Islet precursor cell (in vitro differentiated cells): ENCODE measurements around the gene GID8.
A peak's percentile ranks its signal among the peaks of the same experiment; 100 is the strongest.

Experiments
- DNase-seq: peaks from one replicate; pipeline ENCODE4 v3.0.0-alpha.2; 2018

GID8 gene

DNA sequence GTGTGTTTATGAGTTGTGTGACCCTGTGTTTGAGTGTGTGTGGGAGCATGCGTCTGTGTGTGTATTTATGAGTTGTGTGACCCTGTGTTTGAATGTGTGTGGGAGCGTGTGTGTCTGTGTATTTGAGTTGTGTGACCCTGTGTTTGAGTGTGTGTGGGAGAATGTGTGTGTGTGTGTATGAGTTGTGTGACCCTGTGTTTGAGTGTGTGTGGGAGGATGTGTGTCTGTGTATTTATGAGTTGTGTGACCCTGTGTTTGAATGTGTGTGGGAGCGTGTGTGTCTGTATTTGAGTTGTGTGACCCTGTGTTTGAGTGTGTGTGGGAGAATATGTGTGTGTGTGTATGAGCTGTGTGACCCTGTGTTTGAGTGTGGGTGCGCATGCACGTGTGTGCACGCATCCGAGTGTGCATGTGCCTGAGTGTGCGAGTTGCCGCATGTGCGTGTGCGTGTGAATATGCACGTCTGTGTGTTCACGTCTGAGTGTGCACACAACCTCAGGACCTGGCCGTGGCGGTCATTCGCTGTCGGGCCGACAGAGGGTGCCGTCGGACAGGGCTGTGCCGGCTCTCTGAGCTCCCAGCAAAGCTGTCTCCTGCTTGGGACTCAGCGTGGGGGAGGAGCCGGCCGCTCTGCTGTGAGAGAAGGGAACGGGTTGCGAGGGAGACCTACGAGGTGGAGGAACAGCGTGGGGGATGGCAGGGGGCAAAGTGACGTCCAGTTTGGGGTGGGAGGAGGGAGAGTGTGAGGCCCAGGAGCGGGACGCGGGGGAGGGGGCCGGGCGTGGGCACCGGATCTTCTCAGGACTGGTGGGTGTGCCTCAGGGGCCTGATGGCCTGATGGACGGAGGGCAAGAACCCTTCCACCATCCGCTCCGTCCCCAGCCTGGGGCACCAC, 34.2 kb downstream of the GID8 start:
- peak; percentile 95 for DNase-seq

GRCh38 chr20:62972845-62973745, 35.1 kb downstream of the GID8 start:
- DNase-seq, result no peak

GRCh38 chr20:62975251-62975760, 37.4 kb downstream of the GID8 start:
- DNase-seq, result no peak

DNA sequence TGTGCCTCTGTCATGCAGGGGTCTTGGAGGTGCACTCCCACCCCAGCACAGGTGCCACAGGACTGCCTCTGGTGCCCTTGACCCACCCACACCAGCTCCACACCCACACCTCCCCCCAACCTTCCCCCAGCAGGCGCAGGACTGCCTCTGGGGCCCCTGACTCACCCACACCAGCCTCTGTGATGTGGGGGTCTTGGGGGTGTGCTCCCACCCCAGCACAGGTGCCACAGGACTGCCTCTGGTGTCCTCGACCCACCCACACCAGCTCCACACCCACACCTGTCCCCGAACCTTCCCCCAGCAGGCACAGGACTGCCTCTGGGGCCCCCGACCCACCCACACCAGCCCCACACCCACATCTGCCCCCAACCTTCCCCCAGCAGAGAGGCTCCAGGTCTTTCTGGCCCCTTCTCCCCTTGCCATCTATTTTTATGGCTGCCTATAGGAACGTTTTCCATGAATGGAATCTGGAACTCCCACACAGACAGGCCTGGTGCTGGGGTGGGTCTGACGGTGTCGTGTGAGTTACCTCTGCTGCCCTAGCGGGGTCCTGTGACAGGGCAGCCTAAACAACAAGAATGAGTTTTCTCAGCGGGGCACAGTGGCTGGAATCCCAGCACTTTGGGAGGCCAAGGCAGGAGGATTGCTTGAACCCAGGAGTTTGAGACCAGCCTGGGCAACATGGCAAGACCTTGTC, 38.0 kb downstream of the GID8 start:
- DNase-seq, result no peak

DNA sequence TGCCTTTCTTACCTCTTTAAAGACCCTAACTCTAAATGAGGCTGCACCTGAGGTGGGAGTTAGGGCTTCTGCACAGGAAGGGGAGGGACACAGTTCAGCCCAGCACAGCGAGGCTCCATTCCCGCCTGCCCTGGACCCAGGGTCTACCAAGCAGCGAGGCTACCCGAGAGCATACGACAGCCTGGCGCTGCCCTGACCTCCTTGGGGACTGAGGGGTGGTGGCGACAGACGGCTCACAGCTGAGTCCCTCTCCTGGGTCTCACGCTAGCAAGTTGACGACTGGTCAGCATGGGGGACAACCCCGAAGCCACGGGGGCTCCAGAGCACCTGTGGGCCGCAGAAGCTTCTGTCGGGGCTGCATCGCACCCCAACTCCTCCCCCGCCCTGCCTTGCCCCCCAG, 38.9 kb downstream of the GID8 start:
- no peak for DNase-seq

GRCh38 chr20:62977613-62978560, 39.9 kb downstream of the GID8 start:
- DNase-seq, result no peak

GRCh38 chr20:62978561-62978943, 40.6 kb downstream of the GID8 start:
- DNase-seq, result no peak

DNA sequence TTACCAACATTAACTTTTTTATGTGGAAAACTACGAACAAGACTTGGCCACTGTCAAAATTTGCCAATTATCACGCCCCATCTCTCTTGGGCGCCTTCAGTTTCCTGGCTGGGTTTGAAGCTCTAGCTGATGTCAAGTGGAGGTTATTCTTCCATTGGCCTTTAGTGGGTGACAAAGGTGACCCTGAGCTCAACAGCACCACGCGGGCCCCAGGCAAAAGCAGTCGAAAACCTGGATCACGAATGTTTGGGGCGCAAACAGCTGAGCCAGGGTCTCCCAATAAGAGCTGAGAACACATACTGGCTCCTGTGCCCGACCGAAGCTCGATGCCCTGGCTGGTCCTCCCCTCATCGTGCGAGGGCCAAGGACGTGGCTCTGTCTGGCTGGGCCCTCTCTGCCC, 41.4 kb downstream of the GID8 start:
- no peak for DNase-seq

DNA sequence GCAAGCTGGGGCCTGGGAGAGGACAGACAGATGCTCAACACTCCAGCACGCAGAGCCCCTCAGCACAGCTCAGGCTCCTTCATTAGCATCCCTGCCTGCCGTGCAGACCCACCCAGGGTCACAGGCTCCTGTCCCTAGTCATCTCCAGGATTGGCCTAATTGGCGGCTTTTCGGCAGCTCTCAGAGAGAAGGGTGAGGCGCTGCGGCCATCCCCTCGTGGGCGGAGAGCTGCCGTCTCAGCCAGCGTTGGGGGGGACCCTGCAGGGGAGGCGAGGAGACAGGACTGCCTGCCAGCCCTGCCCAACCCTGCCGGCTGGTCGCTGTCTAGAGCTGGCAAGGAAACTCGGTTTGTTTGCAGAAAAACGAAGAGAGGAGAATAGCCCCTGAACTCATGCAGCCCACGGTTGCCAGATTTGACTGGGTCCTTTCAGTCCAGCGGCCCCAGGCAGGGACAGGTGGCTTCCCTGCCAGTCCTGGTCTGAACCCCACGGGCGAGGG, 42.0 kb downstream of the GID8 start:
- no peak for DNase-seq

DNA sequence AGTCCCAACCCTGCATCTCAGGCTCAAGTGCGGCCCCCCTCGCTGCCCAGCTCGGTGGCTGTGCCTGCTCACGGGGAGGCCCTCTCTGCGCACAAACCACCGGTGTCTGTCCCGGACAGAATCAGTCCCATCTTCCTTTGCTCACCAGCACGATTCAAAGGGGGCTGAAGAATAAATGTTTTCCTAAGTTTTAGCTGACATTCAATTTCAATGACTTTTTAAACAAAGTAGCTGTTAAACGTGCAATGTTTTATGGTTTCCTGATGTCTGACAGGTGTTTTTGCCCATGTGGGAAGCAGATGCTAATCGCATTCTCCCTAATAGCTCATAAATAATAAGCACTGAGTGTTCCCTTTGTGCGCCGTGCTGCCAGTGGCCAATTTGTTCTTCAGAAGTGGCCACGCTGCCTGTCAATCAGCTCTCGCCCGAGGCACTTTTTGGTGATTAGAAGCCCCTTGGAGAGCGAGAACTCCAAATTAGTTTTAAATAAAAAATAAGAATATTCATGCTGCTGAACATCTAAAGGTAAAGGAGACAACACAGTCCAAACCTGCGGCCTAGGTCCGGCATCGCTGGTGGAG, 42.5 kb downstream of the GID8 start:
- no peak for DNase-seq

GRCh38 chr20:62980970-62981369, 43.0 kb downstream of the GID8 start:
- DNase-seq, result no peak

DNA sequence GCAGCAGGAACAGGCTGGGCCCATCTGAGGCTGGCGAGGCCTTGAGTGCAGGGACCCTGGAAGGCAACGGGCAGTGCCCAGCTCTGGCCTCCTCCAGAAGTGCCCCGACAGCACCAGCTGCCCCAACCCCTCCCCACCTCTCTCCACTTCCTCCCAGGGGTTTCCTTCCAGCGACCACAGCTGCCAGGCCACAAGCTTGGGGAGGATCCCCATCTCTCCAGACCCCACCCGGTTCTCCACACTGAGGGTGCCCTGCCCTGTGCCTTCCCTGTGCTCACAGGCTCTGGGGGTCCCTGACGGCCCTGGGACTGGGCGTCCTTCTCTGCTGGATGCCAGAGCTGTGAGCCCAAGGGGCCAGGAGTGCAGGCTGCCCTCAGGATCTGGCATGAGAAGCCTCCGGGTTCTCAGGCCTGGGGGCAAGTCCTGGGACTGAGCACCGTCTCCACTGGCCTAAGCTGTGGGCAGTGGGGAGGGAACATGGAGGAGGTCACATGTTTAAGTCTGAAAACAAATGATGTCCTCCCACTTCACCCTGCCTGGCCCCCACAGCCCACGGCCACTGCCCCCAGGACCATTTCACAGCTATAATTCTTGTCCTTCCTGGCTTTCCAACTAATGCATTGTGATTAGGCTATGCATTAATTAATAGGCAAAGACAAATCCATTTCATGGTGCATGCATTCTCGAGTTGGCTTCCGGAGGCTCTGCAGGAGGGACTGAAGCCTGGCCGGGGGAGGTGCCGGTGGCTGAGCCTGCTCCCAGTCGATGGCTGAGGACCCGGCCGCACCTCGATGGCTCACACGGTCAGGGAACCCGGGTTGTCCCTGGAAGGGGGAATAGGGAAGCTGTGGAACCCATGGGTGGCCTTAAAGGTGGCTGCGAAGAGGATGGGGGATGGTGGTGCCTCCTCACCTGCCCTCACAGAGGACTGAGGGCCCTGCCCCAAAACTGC, 44.5 kb downstream of the GID8 start:
- no peak for DNase-seq

DNA sequence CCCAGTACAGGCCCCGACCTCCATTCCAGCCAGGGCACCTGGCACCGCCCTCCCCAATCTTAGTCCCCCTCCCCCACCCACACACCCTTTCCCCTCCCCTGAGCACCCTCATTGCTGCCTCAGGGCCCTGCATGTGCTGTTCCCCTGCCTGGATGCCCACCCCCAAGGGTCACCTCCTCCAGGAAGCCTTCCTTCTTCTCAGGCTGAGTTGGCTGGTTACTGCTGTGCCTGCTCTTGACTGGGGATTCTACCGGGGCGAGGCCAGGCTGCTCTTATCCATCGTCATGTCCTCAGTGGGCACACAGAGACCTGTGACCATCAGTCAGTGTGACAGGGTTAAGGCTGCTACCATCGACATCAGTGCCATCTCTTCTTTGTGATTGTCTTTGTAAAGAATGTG, 45.3 kb downstream of the GID8 start:
- DNase-seq, result no peak

- no peak for DNase-seq
Observed at GRCh38 chr20:62984666-62985443, 46.9 kb downstream of the GID8 start.

DNA sequence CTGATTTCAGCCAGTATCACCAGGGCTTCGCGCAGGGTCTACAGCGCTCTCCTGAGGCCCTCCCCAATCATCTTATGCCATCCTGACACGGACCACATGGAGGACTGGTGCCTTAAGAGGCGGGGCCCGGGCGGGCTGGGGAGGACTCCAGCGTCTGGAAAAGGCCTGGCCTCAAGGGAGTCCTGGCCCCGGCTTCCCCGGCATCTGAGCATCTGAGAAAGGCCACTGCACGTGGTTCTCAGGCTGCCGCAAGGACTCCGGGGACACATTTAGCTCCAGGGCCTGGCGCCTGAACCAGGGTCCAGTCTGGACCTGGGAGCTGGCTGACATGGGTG, 47.5 kb downstream of the GID8 start:
- DNase-seq, result no peak

DNA sequence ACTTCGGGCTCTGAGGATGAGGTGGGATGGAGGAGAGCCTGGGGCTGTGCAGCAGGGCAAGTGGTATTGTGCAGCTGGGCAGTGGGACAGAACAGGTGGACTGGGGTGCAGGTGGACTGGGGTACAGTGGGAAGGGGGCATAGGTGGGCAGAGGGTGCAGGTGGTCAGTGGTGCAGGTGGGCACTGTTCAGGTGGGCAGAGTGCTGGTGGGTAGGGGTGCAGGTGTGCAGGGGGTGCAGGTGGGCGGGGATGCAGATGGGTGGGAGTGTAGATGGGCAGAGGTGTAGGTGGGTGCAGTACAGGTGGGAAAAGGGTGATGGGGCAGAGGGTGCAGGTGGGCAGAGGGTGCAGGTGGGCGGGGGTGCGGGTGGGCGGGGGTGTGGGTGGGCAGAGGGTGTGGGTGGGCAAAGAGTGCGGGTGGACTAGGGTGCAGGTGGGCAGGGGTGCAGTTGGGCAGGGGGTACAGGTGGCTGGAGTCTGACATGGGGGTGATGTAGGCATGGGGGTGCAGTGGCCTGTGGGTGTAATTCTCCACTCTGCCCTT, 48.4 kb downstream of the GID8 start:
- no peak for DNase-seq

- no peak for DNase-seq
Observed at GRCh38 chr20:62987114-62987513, 49.2 kb downstream of the GID8 start.

GRCh38 chr20:62989201-62989601, 51.3 kb downstream of the GID8 start:
- DNase-seq, result no peak

- DNase-seq, result no peak
Observed at GRCh38 chr20:62990306-62990825, 52.4 kb downstream of the GID8 start.
